Astrocyte of the spinal cord (primary cell): ENCODE measurements around the gene LDLRAD4.

Source experiments
- DNase-seq: peaks from one replicate; pipeline ENCODE4 v3.0.0; 2011; ENCODE audit warnings: low read depth, low spot score
- H3K4me3 ChIP-seq: 2 replicates; pipeline ENCODE4 v1.5.1; 2011; ENCODE audit warnings: low read depth, mild to moderate bottlenecking, low read length, moderate library complexity
- in situ Hi-C: cut with HindIII; loops from 2 replicates; pipeline ENCODE4 v1.10.0; 2017; ENCODE audit warnings: low sequenced_read_pairs
- TF ChIP-seq, protein P1 (sequence below): IDR thresholded peaks from 2 replicates; pipeline ENCODE4 v1.5.1; 2012; ENCODE audit warnings: low read depth, mild to moderate bottlenecking, low read length, inconsistent platforms

LDLRAD4 gene

DNA sequence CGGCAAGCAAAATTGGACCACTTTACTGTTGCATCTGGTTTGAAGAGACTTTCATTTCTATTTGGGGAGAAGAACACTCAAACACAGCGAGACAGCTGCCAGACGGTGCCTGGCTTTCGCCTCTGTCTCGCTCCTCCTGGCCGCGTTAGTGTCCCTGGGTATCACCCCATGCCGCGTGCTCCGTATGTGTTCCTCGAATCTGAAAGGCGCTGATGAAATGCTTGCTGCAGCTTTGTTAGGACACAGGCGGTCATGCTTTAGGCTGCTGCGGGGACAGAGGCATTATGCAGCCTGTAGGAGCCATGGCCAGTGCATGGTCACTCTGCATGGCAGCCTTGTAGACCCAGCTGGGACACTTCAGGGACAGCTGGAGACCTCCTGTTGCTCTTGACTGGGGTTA lies 53.9 kb downstream of the LDLRAD4 start:
- no peak for DNase-seq
- no peak overlapping the region for H3K4me3 ChIP-seq
- in situ Hi-C loops = no loop called here
- TF ChIP-seq, protein P1, sequence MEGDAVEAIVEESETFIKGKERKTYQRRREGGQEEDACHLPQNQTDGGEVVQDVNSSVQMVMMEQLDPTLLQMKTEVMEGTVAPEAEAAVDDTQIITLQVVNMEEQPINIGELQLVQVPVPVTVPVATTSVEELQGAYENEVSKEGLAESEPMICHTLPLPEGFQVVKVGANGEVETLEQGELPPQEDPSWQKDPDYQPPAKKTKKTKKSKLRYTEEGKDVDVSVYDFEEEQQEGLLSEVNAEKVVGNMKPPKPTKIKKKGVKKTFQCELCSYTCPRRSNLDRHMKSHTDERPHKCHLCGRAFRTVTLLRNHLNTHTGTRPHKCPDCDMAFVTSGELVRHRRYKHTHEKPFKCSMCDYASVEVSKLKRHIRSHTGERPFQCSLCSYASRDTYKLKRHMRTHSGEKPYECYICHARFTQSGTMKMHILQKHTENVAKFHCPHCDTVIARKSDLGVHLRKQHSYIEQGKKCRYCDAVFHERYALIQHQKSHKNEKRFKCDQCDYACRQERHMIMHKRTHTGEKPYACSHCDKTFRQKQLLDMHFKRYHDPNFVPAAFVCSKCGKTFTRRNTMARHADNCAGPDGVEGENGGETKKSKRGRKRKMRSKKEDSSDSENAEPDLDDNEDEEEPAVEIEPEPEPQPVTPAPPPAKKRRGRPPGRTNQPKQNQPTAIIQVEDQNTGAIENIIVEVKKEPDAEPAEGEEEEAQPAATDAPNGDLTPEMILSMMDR = no peak

DNA sequence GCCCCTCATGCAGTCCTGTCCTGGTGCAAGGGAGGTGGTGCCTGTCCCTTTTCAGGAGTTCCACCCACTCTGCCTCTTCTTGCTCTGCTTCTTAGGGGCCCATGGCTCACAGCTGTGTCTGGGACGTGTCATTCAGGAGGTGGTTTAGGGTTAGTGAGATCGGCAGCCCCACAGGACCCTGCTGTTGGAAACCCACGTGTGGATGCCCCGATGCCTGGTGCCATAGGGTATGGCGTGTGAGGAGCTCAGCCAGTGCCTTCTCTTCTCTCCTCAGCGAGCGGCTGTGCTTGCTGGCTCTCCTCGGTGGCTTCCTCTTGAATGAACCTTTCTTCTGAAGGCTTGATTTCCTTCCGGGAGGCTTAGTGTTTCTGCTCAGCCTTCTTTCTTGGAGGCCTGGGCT lies 55.2 kb downstream of the LDLRAD4 start:
- TF ChIP-seq, protein P1 = no peak
- in situ Hi-C loops = no loop called here
- H3K4me3 ChIP-seq = no peak overlapping the region
- DNase-seq = no peak

DNA sequence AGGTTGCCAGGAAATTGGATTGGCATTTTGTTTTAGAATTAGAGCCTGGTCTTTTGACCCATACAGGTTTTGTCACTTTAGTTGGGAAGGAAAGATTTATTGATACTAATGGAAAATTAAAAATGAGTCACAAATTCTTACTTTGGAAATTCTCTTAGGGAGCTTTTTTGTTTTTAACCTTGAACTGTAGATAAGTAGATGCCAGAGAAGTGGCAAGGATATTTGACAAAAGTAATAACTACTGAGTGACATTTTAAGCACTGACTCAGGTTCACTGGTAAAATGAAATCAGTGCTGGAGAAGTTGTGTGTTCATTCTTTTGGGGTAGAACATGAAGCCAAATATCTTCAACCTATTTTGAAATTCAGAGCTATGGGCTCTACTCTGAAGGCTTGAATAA lies 56.5 kb downstream of the LDLRAD4 start:
- H3K4me3 ChIP-seq = no peak overlapping the region
- no peak for DNase-seq
- in situ Hi-C loops = no loop called here
- TF ChIP-seq, protein P1 = no peak

DNA sequence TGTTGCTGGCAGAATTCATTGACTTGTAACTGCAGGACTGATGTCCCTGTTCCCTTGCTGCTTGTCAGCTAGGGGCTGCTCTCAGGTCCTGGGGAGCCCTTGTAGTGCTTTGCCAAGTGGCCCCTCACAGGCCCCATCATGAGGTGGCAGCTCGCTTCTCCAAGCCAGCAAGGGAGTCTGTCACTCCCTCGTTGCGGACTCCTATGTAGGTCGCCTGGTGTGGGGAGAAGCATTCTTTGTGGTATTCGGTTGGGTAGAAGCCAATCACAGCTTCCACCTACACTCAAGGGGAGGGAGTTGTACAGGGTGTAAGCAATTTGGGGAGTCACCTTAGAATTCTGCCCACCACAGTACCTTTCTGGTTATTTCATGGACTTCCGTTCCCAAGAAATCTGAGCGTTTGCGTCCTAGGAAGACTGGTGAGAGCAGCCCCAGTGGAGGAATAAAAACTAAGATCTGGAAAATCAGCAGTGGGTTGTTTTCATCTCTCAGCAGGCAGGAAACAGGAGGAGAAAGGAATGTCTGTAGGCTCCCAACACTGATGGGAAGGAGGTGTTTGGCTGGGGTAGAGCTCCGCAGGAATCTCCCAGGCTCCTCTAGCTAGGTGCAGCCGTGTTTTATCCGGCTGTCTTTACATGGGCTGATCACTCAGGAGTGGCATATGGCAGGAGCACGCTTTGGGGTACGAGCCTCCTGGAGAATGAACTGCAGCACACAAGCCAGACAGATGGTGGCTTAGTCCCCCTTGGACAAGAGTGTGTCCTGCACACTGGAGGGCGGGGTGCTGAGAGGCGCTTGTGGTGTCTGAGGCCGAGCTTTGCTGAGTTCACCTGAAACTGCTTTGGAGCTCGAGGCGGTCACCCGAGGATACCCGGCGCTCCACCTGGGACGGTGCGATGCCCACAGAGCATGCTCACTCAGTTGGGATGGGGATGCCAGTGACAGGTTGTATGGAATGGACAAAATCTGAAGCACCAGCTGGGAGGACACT lies 58.3 kb downstream of the LDLRAD4 start:
- TF ChIP-seq, protein P1 = no peak
- in situ Hi-C loops = no loop called here
- no peak overlapping the region for H3K4me3 ChIP-seq
- DNase-seq = no peak

DNA sequence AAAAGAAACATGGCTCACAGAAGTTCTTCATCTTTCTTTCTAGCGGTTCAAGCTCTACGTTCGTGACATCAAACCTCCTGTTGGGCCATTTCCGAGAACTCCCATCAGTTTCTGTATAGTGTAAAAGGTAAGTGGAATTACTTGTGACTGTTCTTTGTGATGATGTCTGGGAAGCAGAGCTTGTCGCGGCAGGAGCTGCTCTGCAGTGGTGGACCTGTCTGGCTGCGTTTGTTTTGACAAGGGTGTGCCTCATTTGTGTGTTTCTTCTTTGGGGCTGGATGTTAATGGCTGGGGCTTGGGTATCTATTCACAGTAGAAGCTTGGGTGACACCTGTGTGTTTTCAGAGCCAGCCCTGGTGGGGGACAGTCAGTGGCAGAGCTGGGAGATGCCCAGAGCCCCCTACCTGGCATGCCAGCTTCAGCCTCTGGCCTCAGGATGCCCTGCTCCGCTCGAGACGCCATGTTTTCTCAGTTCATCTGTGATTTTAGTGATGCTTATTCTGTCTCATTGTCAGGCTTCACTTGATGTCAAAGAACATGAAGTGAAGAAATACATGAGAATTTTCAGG lies 59.6 kb downstream of the LDLRAD4 start:
- TF ChIP-seq, protein P1 = no peak
- in situ Hi-C loops = no loop called here
- H3K4me3 ChIP-seq = no peak overlapping the region
- DNase-seq = no peak

DNA sequence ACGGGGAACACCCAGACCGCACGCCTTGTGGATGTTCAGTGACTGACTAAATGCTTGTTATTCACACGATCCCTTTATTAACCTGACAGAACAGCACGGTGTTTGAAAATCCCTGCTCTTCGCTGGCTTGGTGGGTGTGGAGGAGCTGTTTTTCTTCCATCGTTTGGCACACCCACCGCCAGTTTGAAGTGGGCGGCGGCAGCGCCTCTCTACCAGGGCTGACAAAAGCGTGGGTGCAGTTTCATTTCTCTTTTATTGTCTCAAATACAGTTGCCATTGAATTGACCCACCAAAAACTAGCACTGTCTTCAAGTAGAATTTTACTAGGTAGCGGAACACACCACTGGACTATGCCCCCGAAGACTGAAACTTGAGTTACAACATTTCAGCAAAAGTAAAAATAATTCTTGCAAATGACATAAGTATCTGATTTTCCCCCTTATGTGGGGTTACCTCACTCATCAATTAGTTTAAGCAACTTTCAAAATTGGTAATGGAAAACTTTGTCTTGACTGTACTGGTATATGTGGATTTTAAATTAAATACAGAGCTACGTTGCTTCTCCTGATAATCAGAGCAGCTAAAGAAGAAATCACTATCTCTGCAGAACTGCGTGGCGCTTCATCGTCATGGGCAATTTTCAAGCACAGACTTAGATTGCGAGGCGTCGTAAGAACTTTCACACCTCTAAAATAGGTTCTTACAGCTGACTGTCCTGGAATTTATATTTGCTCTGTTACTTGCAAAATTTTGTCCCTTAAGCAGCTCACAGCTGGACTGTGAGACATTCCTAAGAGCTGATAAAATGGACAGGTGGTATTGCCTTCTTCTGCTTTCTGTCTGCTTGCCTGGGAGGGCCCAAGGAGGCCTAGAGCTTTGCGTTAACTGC lies 60.9 kb downstream of the LDLRAD4 start:
- in situ Hi-C loops = no loop called here
- TF ChIP-seq, protein P1 = no peak
- no peak for DNase-seq
- no peak overlapping the region for H3K4me3 ChIP-seq
